HT-29 (cell line): ENCODE measurements around the gene CDK16. TPM values are rescaled to one million over a fixed set of nuclear protein-coding genes. Genes with fewer than 3 reads are reported as not detected.

Source experiments
- DNase-seq: peaks from one replicate; pipeline ENCODE4 v3.0.0-alpha.2; 2015; ENCODE audit warnings: low spot score
- total RNA-seq: library from RNA; depleted of rRNA; stranded (reverse); fragments of >200 nt; shearing (Covaris generic); gene quantifications from 2 replicates; pipeline ENCODE4 v1.2.3, GENCODE V29; 2014; rRNA removed

Gene CDK16
- 118 and 137 TPM in 2 replicates for total RNA-seq

GRCh38 chrX:47218280-47218919 is at the start of gene CDK16:
Gene CDK16 (plus strand): TSS chrX:47218681. CDS start chrX:47223558, 4,877 bp downstream.
- peak; percentile 88 for DNase-seq

GRCh38 chrX:47169273-47169672 is 49.2 kb upstream of the CDK16 start:
- DNase-seq, result no peak

GRCh38 chrX:47169726-47170515 is 48.6 kb upstream of the CDK16 start:
- DNase-seq, result no peak

GRCh38 chrX:47170861-47171692 is 47.4 kb upstream of the CDK16 start:
- DNase-seq, result no peak

- DNase-seq, result no peak
Measured at GRCh38 chrX:47171996-47172395, 46.5 kb upstream of the CDK16 start.

GRCh38 chrX:47172549-47172948 is 45.9 kb upstream of the CDK16 start:
- DNase-seq, result no peak

GRCh38 chrX:47172971-47173792 is 45.3 kb upstream of the CDK16 start:
- DNase-seq, result no peak

- no peak for DNase-seq
Measured at GRCh38 chrX:47174376-47174775, 44.1 kb upstream of the CDK16 start.

- no peak for DNase-seq
Measured at GRCh38 chrX:47174846-47175587, 43.5 kb upstream of the CDK16 start.

GRCh38 chrX:47175588-47175980 is 42.9 kb upstream of the CDK16 start:
- DNase-seq, result no peak

- DNase-seq, result no peak
Measured at GRCh38 chrX:47176101-47176740, 42.3 kb upstream of the CDK16 start.

- no peak for DNase-seq
Measured at GRCh38 chrX:47177079-47177478, 41.4 kb upstream of the CDK16 start.

GRCh38 chrX:47178337-47178736 is 40.1 kb upstream of the CDK16 start:
- no peak for DNase-seq

GRCh38 chrX:47179221-47179927 is 39.1 kb upstream of the CDK16 start:
- no peak for DNase-seq

- DNase-seq, result no peak
Measured at GRCh38 chrX:47179928-47180255, 38.6 kb upstream of the CDK16 start.

- no peak for DNase-seq
Measured at GRCh38 chrX:47180346-47180745, 38.1 kb upstream of the CDK16 start.

GRCh38 chrX:47181301-47181700 is 37.2 kb upstream of the CDK16 start:
- DNase-seq, result no peak

GRCh38 chrX:47182106-47182700 is 36.3 kb upstream of the CDK16 start:
- DNase-seq, result no peak

- DNase-seq, result no peak
Measured at GRCh38 chrX:47184486-47184885, 34.0 kb upstream of the CDK16 start.
